ENCODE data around the gene SPDYE1. TPM values are rescaled to one million over a fixed set of nuclear protein-coding genes. Genes with fewer than 3 reads are reported as not detected.

Gene SPDYE1
- total and polyA plus RNA-seq, 2 of the 13 experiments (the other 11 are each of a cell fraction or from before 2014, with no cell fraction given): not detected

DNA sequence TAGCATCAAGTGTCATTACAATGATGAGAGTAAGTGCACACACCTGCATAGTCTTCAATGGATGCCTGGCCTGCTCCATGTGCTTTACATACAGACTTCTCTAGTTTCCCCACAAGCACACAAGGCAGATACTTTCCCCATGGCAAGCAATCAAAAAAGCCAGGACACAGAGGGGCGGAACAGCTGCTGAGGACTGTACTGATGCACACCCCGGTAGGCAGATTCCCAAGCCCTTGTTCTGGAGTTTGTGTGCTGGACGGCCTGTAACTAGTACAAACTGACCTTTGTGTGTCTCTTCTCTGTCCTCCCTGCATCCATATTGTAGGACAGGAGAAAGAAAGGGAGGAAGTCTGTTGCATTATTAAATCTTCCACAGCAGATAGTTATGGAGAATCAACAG is 45.7 kb upstream of the SPDYE1 start (continued):
- TF ChIP-seq, protein P1, sequence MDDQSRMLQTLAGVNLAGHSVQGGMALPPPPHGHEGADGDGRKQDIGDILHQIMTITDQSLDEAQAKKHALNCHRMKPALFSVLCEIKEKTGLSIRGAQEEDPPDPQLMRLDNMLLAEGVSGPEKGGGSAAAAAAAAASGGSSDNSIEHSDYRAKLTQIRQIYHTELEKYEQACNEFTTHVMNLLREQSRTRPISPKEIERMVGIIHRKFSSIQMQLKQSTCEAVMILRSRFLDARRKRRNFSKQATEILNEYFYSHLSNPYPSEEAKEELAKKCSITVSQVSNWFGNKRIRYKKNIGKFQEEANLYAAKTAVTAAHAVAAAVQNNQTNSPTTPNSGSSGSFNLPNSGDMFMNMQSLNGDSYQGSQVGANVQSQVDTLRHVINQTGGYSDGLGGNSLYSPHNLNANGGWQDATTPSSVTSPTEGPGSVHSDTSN (CRISPR knock-in tag; IDR thresholded peaks at IDR 0.05; ENCODE audit: borderline replicate concordance): no peak
- no peak for TF ChIP-seq PITX1 (CRISPR knock-in tag; IDR thresholded peaks at IDR 0.05)
- TF ChIP-seq ZNF441 (CRISPR knock-in tag; IDR thresholded peaks at IDR 0.05; ENCODE audit: borderline replicate concordance): no peak
- TF ChIP-seq ZNF335 (CRISPR knock-in tag; IDR thresholded peaks at IDR 0.05): no peak
- TF ChIP-seq HNF4G (IDR thresholded peaks at IDR 0.05; ENCODE audit: borderline replicate concordance, low read depth, low read length): no peak
- no peak for TF ChIP-seq HNF4G (CRISPR knock-in tag; IDR thresholded peaks at IDR 0.05; ENCODE audit: borderline replicate concordance, low read depth)
- no peak for TF ChIP-seq ZSCAN31 (CRISPR knock-in tag; IDR thresholded peaks at IDR 0.05; ENCODE audit: low read depth)
- no peak for TF ChIP-seq TEAD3 (CRISPR knock-in tag; optimal IDR thresholded peaks at IDR 0.05; ENCODE audit: borderline replicate concordance)
- no peak for TF ChIP-seq ZNF775 (CRISPR knock-in tag; IDR thresholded peaks at IDR 0.05; ENCODE audit: borderline replicate concordance)
- no peak for TF ChIP-seq DNMT1 (CRISPR knock-in tag; IDR thresholded peaks at IDR 0.05)
- TF ChIP-seq MTERF4 (CRISPR knock-in tag; IDR thresholded peaks at IDR 0.05): no peak
- TF ChIP-seq SYNCRIP (IDR thresholded peaks at IDR 0.05; ENCODE audit: insufficient read depth, low read depth, low read length): no peak
- TF ChIP-seq CBX2 (IDR thresholded peaks at IDR 0.05; ENCODE audit: low read depth, low read length): no peak
- TF ChIP-seq CBX2 (CRISPR knock-in tag; IDR thresholded peaks at IDR 0.05; ENCODE audit: low read depth): no peak
- no peak for TF ChIP-seq ZNF343 (CRISPR knock-in tag; IDR thresholded peaks at IDR 0.05)
- no peak for TF ChIP-seq PHF5A (CRISPR knock-in tag; IDR thresholded peaks at IDR 0.05; ENCODE audit: low read depth, unreplicated experiment)
